HepG2 (cell line): Measurements from ENCODE around the gene AUP1. TPM values are rescaled to one million over a fixed set of nuclear protein-coding genes. Genes with fewer than 3 reads are reported as not detected.

Experiments
- ARID2 ChIP-seq: sonication (generic); formaldehyde crosslinking; IDR thresholded peaks from 2 replicates; pipeline ENCODE4 v1.8.1; 2022; ENCODE audit warnings: mild to moderate bottlenecking, missing genetic modification reagents, borderline replicate concordance
- CCAR2 ChIP-seq: fragments of 200-400 bp; formaldehyde crosslinking; optimal IDR thresholded peaks from 2 replicates; pipeline ENCODE3; 2018; ENCODE audit warnings: low read depth, mild to moderate bottlenecking, low read length, moderate library complexity
- DR1 ChIP-seq: sonication (generic); formaldehyde crosslinking; IDR thresholded peaks from 2 replicates; pipeline ENCODE4 v1.8.0; 2021; ENCODE audit warnings: mild to moderate bottlenecking, missing genetic modification reagents, inconsistent platforms
- FOSL2 ChIP-seq: sonication (generic); formaldehyde crosslinking; IDR thresholded peaks from 2 replicates; pipeline ENCODE4 v1.4.0; 2020; ENCODE audit warnings: missing genetic modification reagents
- GABPB1 ChIP-seq: IDR thresholded peaks from 2 replicates; pipeline ENCODE4 v1.6.1; 2016; ENCODE audit warnings: mild to moderate bottlenecking, missing genetic modification reagents, moderate library complexity, missing compliant biosample characterization
- LBX2 ChIP-seq: sonication (generic); formaldehyde crosslinking; IDR thresholded peaks from 2 replicates; pipeline ENCODE4 v1.5.0; 2020; ENCODE audit warnings: missing genetic modification reagents, mild to moderate bottlenecking, borderline replicate concordance
- LCORL ChIP-seq, 2 experiments: fragments of 450-650 bp in 1 of 2; sonication (generic) in 1 of 2; formaldehyde crosslinking in 1 of 2; IDR thresholded peaks; 2 replicates each; pipeline versions ENCODE4 v1.5.0 to v1.6.1; 2017 to 2020; ENCODE audit warnings: antibody characterized with exemption in 1 of 2, missing genetic modification reagents in 1 of 2
- MED1 ChIP-seq: sonication (generic); formaldehyde crosslinking; IDR thresholded peaks from 2 replicates; pipeline ENCODE4 v1.4.0; 2020; ENCODE audit warnings: missing genetic modification reagents
- NFKB2 ChIP-seq: sonication (generic); formaldehyde crosslinking; IDR thresholded peaks from 2 replicates; pipeline ENCODE4 v1.4.0; 2020; ENCODE audit warnings: missing genetic modification reagents, borderline replicate concordance
- PATZ1 ChIP-seq: sonication (generic); formaldehyde crosslinking; IDR thresholded peaks from 2 replicates; pipeline ENCODE4 v1.4.0; 2020; ENCODE audit warnings: missing genetic modification reagents
- RORA ChIP-seq: sonication (generic); formaldehyde crosslinking; IDR thresholded peaks from 2 replicates; pipeline ENCODE4 v1.5.0; 2020; ENCODE audit warnings: mild to moderate bottlenecking, missing genetic modification reagents, moderate library complexity
- SRY ChIP-seq: sonication (generic); formaldehyde crosslinking; IDR thresholded peaks from 2 replicates; pipeline ENCODE4 v1.8.0; 2022; ENCODE audit warnings: mild to moderate bottlenecking, missing genetic modification reagents
- TAF1 ChIP-seq: sonication (generic); formaldehyde crosslinking; IDR thresholded peaks from 2 replicates; pipeline ENCODE4 v1.4.0; 2020; ENCODE audit warnings: missing genetic modification reagents
- ZNF567 ChIP-seq: sonication (generic); formaldehyde crosslinking; IDR thresholded peaks from 2 replicates; pipeline ENCODE4 v1.8.1; 2023; ENCODE audit warnings: mild to moderate bottlenecking, missing genetic modification reagents, borderline replicate concordance
- ZNF619 ChIP-seq: sonication (generic); formaldehyde crosslinking; IDR thresholded peaks from 2 replicates; pipeline ENCODE4 v1.4.0; 2020; ENCODE audit warnings: mild to moderate bottlenecking, missing genetic modification reagents
- ZNF660 ChIP-seq: sonication (generic); formaldehyde crosslinking; IDR thresholded peaks from 2 replicates; pipeline ENCODE4 v1.5.1; 2020; ENCODE audit warnings: mild to moderate bottlenecking, low read depth, missing genetic modification reagents, borderline replicate concordance
- ZNF713 ChIP-seq: sonication (generic); formaldehyde crosslinking; IDR thresholded peaks from 2 replicates; pipeline ENCODE4 v1.4.0; 2020; ENCODE audit warnings: mild to moderate bottlenecking, missing genetic modification reagents
- ZNF75D ChIP-seq: sonication (generic); formaldehyde crosslinking; IDR thresholded peaks from 2 replicates; pipeline ENCODE4 v1.8.1; 2023; ENCODE audit warnings: missing genetic modification reagents, mild to moderate bottlenecking, borderline replicate concordance
- polyA plus RNA-seq, 8 experiments: library from polyadenylated mRNA; depleted of rRNA in 3 of 8; stranded (reverse) in 7 of 8; unstranded in 1 of 8; fragments of >200 nt; fragmentation: Illumina TruSeq in 4 of 8; extraction: Trizol in 4 of 8; gene quantifications; 2 replicates each; pipeline versions ENCODE4 v1.2.1 to v1.2.3, GENCODE V29; 2011 to 2016; ENCODE audit warnings: low read depth in 4 of 8, missing spikeins in 1 of 8, mixed read lengths in 1 of 8; ENCODE audit not compliant: insufficient read depth in 1 of 8
- total RNA-seq, 5 experiments: library from RNA; depleted of rRNA; stranded (reverse); fragments of >200 nt; fragmentation: Illumina TruSeq; extraction: Trizol; gene quantifications; 2 replicates each; pipeline ENCODE4 v1.2.3, GENCODE V29; 2016; ENCODE audit warnings: low read depth in 1 of 5
- TF ChIP-seq, protein P1 (sequence below): IDR thresholded peaks from 2 replicates; pipeline ENCODE4 v1.6.1; 2016; ENCODE audit warnings: missing compliant biosample characterization, missing genetic modification reagents, borderline replicate concordance
- TF ChIP-seq, protein P2 (sequence below): sonication (generic); formaldehyde crosslinking; IDR thresholded peaks from 2 replicates; pipeline ENCODE4 v1.9.0; 2021; ENCODE audit warnings: missing genetic modification reagents, borderline replicate concordance

Gene AUP1
- total and polyA plus RNA-seq, 2 of the 13 experiments (the other 11 are each of a cell fraction or from before 2014, with no cell fraction given), result 174 to 267 TPM

DNA sequence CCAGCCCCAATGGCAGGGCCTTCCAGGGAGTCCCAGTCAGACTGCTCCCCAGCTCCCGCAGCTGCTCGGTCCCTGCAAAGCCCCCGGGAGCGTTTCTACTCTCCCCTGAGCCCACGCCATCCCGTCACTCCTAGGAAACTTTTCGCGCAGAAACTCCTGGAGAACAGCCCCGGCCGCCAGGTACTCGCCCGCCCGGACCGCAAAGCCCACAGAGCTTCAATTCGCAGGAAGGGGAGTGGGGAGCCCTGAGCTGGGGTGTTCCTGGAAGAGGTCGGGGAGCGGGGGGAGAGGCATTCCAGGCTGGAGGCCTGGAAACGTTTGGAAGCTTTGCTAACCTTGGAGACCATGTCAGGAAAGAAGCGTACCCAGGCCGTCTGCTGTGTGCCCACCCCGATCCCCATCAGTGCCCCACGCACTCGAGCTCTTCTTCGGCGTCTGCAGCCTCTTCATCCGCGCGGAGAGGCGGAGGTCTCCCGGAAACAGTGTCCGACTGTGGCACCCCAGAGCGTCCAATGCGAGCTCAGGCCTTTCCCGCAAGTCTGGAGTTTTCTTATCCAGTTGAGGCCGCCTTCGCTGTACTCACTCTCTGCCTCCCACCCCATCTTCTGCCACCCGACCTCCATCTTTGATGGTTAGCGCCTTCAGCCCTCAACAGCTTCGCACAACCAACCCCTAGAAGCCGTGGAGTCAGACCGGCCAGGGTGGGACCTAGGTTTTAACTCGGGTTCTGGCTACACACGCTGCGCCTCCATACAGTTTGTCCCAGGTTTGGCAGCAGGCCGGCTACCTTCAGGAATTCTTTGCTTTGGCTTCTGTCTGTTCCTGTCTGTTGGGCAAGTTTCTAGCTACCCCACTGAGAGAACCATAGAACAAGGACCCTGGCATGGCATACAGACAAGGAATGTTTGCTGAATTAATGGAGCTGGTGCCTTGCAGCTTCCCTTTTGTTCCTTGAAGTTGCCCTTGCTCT is 25.7 kb downstream of the AUP1 start (continued):
- TF ChIP-seq, protein P1, sequence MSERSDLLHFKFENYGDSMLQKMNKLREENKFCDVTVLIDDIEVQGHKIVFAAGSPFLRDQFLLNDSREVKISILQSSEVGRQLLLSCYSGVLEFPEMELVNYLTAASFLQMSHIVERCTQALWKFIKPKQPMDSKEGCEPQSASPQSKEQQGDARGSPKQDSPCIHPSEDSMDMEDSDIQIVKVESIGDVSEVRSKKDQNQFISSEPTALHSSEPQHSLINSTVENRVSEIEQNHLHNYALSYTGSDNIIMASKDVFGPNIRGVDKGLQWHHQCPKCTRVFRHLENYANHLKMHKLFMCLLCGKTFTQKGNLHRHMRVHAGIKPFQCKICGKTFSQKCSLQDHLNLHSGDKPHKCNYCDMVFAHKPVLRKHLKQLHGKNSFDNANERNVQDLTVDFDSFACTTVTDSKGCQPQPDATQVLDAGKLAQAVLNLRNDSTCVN (CRISPR knock-in tag), result no peak
- TF ChIP-seq NFKB2 (CRISPR knock-in tag), result peak; percentile 59; the same call in 1 of the 2 replicates
- TF ChIP-seq LBX2 (CRISPR knock-in tag), result no peak
- TF ChIP-seq DR1 (CRISPR knock-in tag), result peak; percentile 18; the same call in 1 of the 2 replicates
- TF ChIP-seq PATZ1, result 0 out of 2 replicates have a peak, but pooled peaks have one; percentile 17
- TF ChIP-seq ZNF567, result no peak
- TF ChIP-seq LCORL (IDR thresholded peaks at IDR 0.05), result no peak
- TF ChIP-seq LCORL (CRISPR knock-in tag; IDR thresholded peaks at IDR 0.05), result no peak
- TF ChIP-seq FOSL2 (CRISPR knock-in tag), result no peak
- no peak; the same call in 1 of the 2 replicates for TF ChIP-seq ZNF713
- no peak for TF ChIP-seq RORA (CRISPR knock-in tag)
- TF ChIP-seq GABPB1 (CRISPR knock-in tag), result no peak
- TF ChIP-seq, protein P2, sequence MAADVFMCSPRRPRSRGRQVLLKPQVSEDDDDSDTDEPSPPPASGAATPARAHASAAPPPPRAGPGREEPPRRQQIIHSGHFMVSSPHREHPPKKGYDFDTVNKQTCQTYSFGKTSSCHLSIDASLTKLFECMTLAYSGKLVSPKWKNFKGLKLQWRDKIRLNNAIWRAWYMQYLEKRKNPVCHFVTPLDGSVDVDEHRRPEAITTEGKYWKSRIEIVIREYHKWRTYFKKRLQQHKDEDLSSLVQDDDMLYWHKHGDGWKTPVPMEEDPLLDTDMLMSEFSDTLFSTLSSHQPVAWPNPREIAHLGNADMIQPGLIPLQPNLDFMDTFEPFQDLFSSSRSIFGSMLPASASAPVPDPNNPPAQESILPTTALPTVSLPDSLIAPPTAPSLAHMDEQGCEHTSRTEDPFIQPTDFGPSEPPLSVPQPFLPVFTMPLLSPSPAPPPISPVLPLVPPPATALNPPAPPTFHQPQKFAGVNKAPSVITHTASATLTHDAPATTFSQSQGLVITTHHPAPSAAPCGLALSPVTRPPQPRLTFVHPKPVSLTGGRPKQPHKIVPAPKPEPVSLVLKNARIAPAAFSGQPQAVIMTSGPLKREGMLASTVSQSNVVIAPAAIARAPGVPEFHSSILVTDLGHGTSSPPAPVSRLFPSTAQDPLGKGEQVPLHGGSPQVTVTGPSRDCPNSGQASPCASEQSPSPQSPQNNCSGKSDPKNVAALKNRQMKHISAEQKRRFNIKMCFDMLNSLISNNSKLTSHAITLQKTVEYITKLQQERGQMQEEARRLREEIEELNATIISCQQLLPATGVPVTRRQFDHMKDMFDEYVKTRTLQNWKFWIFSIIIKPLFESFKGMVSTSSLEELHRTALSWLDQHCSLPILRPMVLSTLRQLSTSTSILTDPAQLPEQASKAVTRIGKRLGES (CRISPR knock-in tag), result no peak
- no peak for TF ChIP-seq ZNF660 (CRISPR knock-in tag)
- TF ChIP-seq SRY (CRISPR knock-in tag), result peak; percentile 47; the same call in 1 of the 2 replicates
- TF ChIP-seq ARID2 (CRISPR knock-in tag), result no peak; the same call in 1 of the 2 replicates
- no peak for TF ChIP-seq ZNF75D (CRISPR knock-in tag)
- TF ChIP-seq MED1, result no peak
- no peak for TF ChIP-seq ZNF619 (CRISPR knock-in tag)
- TF ChIP-seq CCAR2, result no peak
- no peak for TF ChIP-seq TAF1
